Fibroblast of skin of right quadriceps (primary cell): Measurements from ENCODE around the gene CENPB.
"Not testable (repeated sequence)": the region's sequence is repeated elsewhere in the genome, so short reads cannot be mapped to it uniquely, and the experiment has no call there.

Experiments used
- DNase-seq: peaks from one replicate; pipeline ENCODE4 v3.0.0-alpha.2; 2013

The CENPB gene

GRCh38 chr20:3811467-3812258 is 25.1 kb upstream of the CENPB start:
- DNase-seq: peak; percentile 99

DNA sequence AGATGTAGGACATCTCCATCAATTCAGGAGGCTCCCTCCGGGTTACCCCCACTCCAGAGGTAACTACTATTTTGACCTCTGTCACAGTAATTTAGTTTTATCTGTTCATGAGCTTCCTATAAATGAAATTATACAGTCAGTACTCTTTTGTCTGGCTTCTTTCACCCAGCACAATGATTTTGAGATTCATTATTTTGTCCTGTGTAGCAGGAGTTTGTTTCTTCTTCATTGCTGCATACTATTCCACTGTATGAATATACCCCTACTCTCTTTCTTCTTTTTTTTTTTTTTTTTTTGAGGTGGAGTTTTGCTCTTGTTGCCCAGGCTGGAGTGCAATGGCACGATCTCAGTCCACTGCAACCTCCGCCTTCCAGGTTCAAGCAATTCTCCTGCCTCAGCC is 22.0 kb upstream of the CENPB start:
- no peak for DNase-seq

- DNase-seq: no peak
Observed at GRCh38 chr20:3804781-3805180, 18.2 kb upstream of the CENPB start.

- no peak for DNase-seq
Observed at GRCh38 chr20:3804254-3804751, 17.8 kb upstream of the CENPB start.

- no peak for DNase-seq
Observed at GRCh38 chr20:3803854-3804253, 17.3 kb upstream of the CENPB start.

DNA sequence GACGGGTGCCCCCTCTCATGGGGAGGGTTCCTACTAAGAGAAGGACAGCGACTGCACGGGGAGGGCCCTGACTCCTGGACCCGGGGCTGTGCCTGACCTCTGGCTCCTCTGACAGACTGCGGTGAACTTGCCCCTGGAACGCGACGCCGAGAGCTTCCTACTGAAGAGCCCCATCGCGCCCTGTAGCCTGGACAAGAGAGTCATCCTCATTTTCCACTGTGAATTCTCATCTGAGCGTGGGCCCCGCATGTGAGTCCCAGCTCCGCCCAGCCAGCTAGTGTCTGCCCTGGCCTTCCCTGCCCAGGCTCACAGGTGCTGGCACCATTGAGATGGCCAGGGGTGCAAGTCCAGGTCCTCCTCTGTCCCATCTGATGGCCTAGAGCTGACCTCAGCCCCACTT is 16.7 kb upstream of the CENPB start:
- DNase-seq: no peak

- DNase-seq: no peak
Observed at GRCh38 chr20:3802524-3803239, 16.1 kb upstream of the CENPB start.

DNA sequence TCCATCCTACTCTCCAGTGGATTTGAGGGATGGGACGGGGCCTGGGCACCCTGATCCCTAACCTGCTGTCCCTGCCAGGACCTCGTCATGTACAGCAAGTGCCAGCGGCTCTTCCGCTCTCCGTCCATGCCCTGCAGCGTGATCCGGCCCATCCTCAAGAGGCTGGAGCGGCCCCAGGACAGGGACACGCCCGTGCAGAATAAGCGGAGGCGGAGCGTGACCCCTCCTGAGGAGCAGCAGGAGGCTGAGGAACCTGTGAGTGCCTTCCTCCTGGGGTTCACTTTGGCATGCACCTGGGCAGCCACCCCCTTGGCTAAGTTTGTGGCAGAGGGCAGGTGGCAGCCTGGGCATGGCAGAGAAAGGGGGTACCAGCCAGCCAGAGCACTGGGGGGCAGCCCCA is 15.3 kb upstream of the CENPB start:
- DNase-seq: no peak

GRCh38 chr20:3801299-3801698 is 14.8 kb upstream of the CENPB start:
- DNase-seq: no peak

DNA sequence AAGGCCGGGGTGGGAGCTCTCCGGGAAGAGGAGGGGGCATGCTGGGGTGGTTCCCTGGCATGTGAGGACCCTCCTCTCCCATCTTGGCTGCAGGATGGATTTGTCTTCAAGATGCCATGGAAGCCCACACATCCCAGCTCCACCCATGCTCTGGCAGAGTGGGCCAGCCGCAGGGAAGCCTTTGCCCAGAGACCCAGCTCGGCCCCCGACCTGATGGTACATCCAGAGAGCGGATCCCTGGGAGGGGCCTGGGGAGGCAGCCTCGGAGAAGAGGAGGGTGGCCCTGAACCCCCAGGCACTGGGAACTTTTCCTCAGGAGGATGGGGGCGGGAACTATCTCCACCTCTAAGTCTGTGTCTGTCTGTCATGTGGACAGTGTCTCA is 14.3 kb upstream of the CENPB start:
- no peak for DNase-seq

DNA sequence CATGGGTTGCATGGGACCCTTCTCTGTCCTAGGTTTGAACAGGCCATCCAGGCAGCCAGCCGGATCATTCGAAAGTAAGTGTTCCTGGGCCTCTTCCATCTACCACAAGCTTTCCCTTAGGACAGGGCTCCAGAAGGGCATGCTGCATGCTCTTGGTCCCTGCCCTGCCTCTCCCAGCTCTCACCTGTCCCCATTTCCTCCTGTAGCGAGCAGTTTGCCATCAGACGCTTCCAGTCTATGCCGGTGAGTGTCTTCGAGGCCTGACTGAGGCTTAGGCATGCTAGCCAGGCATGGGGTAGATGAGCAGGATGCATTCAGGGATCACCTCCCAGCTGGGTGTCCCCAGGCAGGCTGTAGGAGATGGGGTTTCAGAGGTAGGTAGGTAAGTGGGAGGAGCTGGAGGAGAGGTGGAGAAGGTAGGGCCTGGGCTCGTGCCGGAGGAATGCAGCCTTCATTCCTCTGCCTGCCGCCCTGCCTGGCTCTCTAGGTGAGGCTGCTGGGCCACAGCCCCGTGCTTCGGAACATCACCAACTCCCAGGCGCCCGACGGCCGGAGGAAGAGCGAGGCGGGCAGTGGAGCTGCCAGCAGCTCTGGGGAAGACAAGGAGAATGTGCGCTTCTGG is 13.8 kb upstream of the CENPB start:
- DNase-seq: no peak

DNA sequence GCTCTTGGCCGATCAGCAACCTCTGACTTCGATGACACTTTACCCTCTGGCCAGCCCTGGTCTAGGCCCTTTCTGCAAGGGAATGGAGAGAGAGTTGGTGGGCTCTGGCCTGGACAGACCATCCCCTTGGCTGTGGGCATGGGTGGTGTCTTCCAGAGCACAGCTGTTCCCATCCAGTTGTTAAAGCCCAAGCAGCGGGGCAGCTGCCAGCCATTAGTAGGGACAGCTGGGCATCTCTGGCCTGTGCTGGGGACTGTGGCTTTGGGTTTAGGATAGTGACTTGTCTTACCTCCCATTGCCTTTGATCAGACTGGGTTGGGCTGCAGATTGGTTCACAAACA is 12.3 kb upstream of the CENPB start:
- no peak for DNase-seq

GRCh38 chr20:3798373-3798768 is 11.8 kb upstream of the CENPB start:
- no peak for DNase-seq

DNA sequence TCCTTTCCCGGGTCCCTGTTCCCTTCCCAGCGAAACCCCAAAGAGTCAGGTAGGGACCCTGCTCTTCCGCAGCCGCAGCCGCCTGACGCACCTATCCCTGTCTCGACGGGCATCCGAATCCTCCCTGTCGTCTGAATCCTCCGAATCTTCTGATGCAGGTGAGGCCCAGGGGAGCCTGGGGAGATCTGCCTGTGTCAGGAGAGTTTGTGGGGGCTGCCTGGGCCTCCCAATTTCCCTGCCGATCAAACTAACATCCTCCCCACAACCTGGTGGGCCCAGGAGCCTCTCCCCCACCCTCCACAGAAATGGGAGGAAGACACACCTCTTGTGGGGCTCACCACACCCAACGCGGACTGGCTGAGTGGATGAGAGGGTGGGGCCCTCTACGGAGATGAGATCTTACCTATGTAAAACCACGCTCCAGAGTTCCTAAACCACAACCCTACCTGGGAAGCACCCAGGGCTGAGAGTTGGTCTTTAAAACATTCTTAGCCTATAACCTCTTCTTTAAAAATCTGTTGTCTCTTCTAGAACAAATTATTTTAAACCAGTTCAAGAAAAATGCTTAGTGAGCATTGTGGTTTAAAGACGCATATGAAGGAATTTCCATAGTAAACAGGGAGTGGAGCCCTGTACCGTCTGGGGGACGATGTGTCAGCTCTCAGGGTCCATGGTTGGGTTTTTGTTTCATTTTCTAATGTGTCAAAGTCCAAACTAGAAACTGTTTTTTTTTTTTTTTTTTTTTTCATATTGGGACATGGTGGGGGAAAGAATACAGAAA is 11.2 kb upstream of the CENPB start:
- peak; percentile 31 for DNase-seq

GRCh38 chr20:3797226-3797545 is 10.6 kb upstream of the CENPB start:
- no peak for DNase-seq

DNA sequence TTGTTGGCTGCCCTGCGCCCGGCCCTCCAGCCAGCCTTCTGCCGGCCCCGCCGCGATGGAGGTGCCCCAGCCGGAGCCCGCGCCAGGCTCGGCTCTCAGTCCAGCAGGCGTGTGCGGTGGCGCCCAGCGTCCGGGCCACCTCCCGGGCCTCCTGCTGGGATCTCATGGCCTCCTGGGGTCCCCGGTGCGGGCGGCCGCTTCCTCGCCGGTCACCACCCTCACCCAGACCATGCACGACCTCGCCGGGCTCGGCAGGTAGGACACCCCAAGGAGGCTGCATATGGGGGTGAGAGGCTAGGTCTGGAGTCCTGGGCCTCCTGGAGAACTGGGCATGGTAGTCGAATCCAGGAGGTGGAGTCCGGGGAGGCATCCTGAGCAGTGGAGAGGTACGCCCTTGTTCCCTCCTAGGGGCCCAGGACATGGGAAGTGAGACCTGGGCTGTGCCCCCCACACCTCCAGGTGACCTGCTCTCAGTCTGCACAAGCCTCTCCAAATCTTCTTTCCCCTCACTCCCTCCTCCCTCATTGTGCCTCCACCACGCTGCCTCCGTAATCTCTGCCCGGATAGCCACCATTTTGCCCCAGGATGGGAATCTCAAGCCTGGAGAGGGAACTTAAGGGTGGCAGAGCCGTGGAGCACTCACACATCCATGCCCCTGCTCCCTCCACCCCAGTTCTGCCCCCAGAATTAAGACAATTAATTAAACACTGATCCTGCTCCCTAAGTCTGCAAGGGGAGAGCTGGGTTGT is 10.1 kb upstream of the CENPB start:
- DNase-seq: no peak

DNA sequence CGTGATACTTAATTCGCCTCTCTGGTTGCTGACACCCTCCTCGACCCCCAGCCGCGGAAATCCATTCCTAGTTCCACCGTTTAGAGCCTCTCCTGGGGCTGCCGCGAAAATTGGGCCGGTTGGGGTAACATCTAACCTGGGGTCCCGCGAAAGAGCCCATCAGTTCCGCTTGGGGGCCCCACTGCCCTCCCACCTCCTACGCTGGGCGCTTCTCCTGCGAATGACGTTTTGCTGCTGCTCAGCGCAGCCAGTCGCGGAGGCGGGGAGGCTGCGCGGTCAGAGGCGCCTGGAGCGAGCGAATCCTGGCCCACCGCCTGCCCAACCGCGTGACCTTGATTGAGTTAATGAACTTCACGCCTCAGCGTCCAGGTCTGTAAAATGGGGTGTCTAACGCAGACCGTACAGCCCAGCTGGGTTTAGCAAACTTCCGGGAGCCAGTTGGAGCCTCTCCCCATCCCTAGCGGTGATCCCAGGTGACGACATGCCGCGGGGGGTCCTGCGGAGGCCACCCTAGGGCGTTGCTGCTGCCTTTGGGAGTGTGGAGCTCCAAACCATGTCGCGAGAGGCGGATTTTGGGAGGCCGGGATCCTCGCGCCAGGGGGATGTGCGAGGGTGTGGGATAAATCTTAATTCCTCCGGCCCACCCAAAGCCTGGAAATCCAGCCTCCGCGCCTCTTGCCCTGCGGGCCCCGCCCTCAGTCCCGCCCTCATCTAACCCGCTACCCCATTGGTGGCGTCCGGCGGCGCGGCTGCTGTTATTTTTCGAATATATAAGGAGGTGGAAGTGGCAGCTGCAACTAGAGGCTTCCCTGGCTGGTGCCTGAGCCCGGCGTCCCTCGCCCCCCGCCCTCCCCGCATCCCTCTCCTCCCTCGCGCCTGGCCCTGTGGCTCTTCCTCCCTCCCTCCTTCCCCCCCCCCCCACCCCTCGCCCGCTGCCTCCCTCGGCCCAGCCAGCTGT is 9.2 kb upstream of the CENPB start, which contains the start of gene CDC25B:
TSS of gene CDC25B (plus strand) at position 800 of the 958 bp plus-strand sequence. CDS start 222 bp downstream, outside the sequence.
- peak; percentile 94 for DNase-seq

GRCh38 chr20:3794701-3795420 is 8.3 kb upstream of the CENPB start:
- DNase-seq: no peak

GRCh38 chr20:3794168-3794567 is 7.6 kb upstream of the CENPB start:
- DNase-seq: not testable (repeated sequence)

DNA sequence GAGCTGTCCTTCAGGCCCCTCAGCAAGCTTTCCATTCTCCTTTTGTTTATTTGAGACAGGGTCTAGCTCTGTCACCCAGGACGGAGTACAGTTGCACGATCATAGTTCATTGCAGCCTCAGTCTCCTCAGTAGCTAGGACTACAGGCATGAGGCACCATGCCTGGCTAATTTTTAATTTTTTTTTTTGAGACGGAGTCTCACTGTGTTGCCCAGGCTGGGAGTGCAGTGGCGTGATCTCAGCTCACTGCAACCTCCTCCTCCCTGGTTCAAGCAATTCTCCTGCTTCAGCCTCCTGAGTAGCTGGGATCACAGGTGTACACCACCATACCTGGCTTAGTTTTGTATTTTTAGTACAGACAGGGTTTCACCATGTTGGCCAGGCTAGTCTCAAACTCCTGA is 2.7 kb upstream of the CENPB start:
- DNase-seq: not testable (repeated sequence)
